Right renal cortex interstitium (tissue), 3 donors: Measurements from ENCODE around the gene INPP1. TPM values are rescaled to one million over a fixed set of nuclear protein-coding genes. Genes with fewer than 3 reads are reported as not detected.
"Not testable (repeated sequence)": the region's sequence is repeated elsewhere in the genome, so short reads cannot be mapped to it uniquely, and the experiment has no call there.

Source experiments
- DNase-seq, 3 donors: peaks; one replicate each; pipeline ENCODE4 v3.0.0-alpha.2; 2013; ENCODE audit warnings: low read depth in 3 of 3, low spot score in 2 of 3
- polyA plus RNA-seq, 3 donors: library from polyadenylated mRNA; unstranded; fragments of 120-200 nt; gene quantifications; one replicate each; pipeline ENCODE4 v1.2.1, GENCODE V29; 2013; ENCODE audit not compliant: insufficient read length in 3 of 3

The INPP1 gene
- 10 to 100 TPM; 10.8 to 14.3 (median 14.0) TPM for polyA plus RNA-seq

- DNase-seq = peak in 1 of 3 donors; percentile 26
Measured at GRCh38 chr2:190343536-190344275, at the start of gene INPP1. TSS of gene INPP1 (plus strand) at chr2:190343589. CDS start at chr2:190360103, 16,514 bp downstream.

DNA sequence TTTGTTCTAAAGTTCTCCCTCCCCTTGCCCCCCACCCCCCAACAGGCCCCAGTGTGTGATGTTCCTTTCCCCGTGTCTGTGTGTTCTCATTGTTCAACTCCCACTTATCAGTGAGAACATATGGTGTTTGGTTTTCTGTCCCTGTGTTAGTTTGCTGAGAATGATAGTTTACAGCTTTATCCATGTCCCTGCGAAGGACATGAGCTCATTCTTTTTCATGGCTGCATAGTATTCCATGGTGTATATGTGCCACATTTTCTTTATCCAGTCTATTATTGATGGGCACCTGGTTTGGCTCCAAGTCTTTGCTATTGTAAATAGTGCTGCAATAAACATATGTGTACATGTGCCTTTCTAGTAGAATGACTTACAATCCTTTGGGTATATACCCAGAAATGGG is 45.5 kb upstream of the INPP1 start:
- DNase-seq = not testable (repeated sequence)

- no peak for DNase-seq
Measured at GRCh38 chr2:190301032-190301431, 42.4 kb upstream of the INPP1 start.

DNA sequence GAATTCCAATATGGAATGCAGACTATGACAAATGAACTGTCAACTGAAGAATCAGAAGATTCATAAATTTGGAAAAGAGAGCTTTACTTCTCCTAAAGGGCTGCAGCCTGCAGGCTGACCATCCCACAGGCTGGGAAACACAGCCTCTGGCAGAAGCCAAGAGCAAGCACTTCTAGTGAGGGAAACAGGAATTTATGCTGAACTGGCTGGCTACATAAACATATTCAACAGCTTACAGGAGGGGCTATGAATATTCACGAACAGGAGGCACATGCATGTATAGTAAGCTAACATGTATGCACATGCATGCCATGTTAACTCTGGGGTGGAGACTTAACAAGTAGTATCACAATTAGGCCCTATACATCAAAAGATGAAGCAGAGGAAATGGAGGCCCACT is 41.3 kb upstream of the INPP1 start:
- DNase-seq = no peak

GRCh38 chr2:190303647-190304046 is 39.7 kb upstream of the INPP1 start:
- DNase-seq = no peak

DNA sequence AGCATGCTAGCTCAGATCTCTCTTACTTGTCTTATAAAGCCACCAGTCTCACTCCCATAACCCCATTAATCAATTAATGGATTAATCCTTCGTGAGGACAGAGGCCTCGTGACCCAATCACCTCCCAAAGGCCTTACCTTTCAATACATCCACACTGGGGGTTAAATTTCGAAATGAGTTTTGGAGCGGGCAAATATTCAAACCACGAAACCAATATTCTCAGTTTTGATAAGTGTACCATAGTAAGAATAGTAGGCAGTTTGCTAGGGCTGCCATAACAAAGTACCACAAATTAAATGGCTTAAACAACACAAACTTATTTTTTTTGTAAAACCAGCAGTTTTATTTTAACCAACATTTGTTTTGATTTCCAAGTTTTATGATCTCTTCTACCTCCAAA is 39.0 kb upstream of the INPP1 start:
- DNase-seq = no peak

DNA sequence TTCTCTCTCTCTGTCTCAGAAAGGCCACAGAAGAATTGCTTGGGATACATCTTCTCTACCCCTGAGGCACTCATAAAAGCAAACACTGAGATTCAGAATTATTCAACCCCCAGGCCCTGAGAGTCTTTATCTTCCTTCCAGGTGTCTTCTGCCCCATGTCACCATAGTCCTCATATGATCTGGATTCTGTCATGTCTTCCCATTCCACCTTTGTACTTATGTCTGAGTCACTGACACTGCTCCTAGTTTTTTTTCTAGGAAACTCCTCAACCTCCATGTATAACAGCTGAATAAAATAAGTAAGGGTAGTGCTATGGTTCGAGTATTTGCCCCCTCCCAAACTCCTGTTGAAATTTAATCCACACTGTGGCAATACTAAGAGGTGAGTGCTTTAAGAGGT is 35.4 kb upstream of the INPP1 start:
- no peak for DNase-seq

DNA sequence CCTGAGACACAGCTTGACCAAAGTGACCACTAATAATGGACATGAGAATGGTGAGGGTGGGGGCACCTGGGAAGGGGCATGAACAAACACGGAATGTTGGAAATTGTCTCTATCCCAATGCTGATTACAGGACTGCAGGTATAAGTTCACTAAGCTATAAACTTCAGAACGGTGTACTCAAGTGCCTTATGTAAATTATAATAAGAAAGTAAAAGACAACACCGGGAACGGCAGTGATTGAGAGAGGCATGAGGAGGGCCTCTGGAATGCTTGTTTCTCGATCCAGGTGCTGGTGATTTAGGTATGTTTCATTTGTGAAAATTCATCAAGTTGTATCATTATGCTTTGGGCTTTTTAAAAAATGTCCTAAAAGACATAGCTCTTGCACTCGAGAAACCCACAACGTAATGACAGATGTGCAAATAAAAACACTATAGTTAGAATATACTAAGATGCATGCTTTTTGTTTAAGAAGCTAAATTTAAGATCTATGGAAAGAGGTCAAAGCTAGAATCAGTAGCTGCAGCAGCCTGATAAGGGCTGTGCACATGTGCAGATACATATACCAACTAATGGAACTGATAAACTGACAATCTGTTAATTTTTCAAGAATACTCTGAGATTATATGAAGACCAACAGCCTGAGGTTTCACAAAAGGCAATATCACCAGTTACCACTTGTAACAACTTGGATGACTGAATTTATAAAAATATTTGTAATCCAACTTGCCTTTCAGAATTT is 31.3 kb upstream of the INPP1 start:
- no peak for DNase-seq

DNA sequence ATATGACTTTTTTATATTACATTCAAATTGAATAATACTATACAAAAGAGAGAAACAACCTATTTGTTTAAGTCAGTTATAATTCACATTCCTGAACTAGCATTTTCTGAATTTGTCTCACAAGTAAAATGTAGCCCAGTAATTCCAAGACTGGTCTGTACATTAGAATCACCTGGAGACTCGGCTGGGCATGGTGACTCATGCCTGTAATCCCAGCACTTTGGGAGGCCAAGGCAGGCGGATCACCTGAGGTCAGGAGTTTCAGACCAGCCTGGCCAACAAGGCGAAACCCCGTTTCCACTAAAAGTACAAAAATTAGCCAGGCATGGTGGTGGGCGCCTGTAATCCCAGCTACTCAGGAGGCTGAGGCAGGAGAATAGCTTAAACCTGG is 30.8 kb upstream of the INPP1 start:
- not testable (repeated sequence) for DNase-seq

- no peak for DNase-seq
Measured at GRCh38 chr2:190313880-190314279, 29.5 kb upstream of the INPP1 start.

GRCh38 chr2:190315273-190315672 is 28.1 kb upstream of the INPP1 start:
- DNase-seq = no peak

GRCh38 chr2:190318514-190318913 is 24.9 kb upstream of the INPP1 start:
- no peak for DNase-seq

DNA sequence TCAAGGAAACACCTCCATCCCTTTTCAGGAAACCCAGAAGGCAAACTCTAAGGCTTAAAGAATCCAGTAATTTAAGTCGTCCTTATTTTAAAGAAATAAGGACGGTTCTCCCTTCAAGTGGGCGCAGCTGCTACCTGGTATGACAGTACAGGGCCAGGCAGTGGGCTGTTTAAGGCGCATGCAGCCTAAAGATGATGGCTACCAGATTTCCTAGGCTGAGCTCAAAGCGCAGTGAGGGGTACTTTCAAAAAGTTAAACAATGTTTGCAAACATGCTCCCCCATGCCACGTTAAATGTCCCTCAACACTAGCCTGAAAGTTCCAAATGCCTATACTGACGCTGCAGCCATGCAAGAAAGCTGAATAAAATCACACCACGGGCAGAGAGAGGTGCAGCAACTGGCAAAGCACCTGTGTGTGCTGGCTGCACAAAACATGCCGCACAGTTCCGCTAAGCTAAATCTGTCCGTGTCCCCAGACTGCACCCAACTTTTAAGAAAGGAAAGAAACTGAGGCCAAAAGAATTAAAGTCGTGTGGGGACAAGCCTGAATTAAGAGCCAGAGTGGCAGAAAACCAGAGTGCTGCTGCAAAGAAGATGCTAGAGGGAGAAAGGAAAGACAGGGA is 24.3 kb upstream of the INPP1 start:
- peak in 1 of 3 donors; percentile 29 for DNase-seq

- DNase-seq = peak; percentile 88 to 98 (median 95)
Measured at GRCh38 chr2:190319555-190320498, 23.6 kb upstream of the INPP1 start, which contains the start of gene HIBCH. TSS of gene HIBCH (minus strand) at chr2:190319826. CDS start at chr2:190319750, 76 bp downstream.

GRCh38 chr2:190320696-190321095 is 22.7 kb upstream of the INPP1 start:
- no peak for DNase-seq

DNA sequence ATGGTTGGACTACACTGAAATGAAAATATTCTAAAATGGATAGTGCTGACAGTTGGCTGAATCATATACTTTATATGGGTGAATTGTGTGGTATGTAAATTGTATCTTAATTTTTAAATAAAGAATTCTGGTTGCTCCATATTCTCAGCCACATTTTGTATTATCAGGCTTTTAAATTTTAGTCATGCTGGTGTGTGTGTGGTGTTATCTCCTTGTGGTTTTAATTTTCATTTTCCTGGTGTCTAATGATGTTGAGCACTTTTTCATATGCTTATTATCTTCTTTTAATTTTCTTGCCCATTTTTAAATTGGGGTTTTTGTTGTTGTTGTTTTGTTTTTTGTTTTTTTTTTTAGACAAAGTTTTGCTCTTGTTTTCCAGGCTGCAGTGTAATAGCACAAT is 20.0 kb upstream of the INPP1 start:
- DNase-seq = no peak

GRCh38 chr2:190325588-190325987 is 17.8 kb upstream of the INPP1 start:
- DNase-seq = no peak

DNA sequence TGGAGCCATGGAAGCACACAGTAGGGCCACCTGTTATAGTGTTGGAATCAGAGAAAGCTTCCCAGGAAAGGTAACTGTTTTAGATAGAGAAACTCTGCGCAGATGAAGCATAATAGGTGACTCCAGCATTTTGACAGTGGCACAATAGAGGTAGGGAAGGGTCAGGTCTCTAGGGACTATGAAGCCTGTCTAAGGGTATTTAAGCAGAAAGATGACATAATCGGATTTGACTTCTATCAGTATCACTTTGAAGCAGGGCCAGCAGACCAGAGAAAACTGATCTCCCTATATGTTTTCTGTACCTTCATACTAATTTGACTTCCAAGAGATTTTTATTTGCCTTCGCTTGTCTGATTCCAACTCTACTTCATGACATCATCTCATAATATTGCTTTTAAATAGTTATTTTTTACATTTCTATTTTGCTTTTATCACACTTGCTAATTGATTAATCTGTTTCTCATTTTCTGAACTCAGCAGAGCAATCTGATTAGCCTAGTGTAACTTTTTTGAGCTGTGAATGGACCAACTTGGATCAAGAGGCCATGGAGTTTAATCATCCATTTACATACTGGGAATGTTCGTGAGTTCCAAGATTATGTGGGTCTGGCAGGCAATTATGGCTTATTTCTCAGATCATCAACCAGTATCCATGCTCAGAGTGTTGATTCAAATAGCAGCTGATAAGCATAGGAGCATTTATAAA is 15.4 kb upstream of the INPP1 start:
- DNase-seq = no peak

- DNase-seq = no peak
Measured at GRCh38 chr2:190328573-190329147, 14.7 kb upstream of the INPP1 start.
